Daoy (cell line): ENCODE results near the gene MACO1. TPM values are rescaled to one million over a fixed set of nuclear protein-coding genes. Genes with fewer than 3 reads are reported as not detected.
"Not testable (repeated sequence)": the region's sequence is repeated elsewhere in the genome, so short reads cannot be mapped to it uniquely, and the experiment has no call there.

Experiments
- DNase-seq: peaks from one replicate; pipeline ENCODE4 v3.0.0-alpha.2; 2015; ENCODE audit warnings: low read depth
- total RNA-seq: library from RNA; depleted of rRNA; stranded (reverse); fragments of >200 nt; shearing (Covaris generic); gene quantifications from 2 replicates; pipeline ENCODE4 v1.2.3, GENCODE V29; 2014; rRNA removed

MACO1 gene, protein sequence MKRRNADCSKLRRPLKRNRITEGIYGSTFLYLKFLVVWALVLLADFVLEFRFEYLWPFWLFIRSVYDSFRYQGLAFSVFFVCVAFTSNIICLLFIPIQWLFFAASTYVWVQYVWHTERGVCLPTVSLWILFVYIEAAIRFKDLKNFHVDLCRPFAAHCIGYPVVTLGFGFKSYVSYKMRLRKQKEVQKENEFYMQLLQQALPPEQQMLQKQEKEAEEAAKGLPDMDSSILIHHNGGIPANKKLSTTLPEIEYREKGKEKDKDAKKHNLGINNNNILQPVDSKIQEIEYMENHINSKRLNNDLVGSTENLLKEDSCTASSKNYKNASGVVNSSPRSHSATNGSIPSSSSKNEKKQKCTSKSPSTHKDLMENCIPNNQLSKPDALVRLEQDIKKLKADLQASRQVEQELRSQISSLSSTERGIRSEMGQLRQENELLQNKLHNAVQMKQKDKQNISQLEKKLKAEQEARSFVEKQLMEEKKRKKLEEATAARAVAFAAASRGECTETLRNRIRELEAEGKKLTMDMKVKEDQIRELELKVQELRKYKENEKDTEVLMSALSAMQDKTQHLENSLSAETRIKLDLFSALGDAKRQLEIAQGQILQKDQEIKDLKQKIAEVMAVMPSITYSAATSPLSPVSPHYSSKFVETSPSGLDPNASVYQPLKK
- 12.7 and 15.9 TPM in 2 replicates for total RNA-seq

GRCh38 chr1:25430073-25430966 is at the start of gene MACO1:
Gene MACO1 (plus strand): TSS chr1:25430897. CDS start chr1:25431099, 202 bp downstream.
- peak; percentile 93 for DNase-seq

DNA sequence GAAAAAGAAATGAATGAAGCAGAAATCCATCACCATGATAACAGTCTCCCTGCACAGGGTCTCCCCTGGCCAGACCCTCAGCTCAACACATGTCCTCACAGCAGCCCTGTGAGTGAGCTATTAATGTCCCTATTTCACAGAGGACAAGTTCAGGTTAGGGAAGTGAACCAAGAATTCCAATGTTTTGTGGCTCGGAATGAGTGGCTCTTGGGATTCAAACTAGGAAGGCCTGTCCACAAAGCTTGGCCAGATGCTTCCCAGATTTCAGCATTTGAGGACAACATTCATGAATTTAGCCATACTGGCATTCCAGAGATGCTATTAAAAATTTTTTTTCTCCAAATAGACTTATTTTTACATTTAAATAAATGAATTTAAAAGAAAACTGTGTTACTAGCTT is 48.2 kb upstream of the MACO1 start:
- DNase-seq: not testable (repeated sequence)

- not testable (repeated sequence) for DNase-seq
Measured at GRCh38 chr1:25383090-25383489, 47.6 kb upstream of the MACO1 start.

- not testable (repeated sequence) for DNase-seq
Measured at GRCh38 chr1:25383875-25384274, 46.8 kb upstream of the MACO1 start.

GRCh38 chr1:25387096-25387495 is 43.6 kb upstream of the MACO1 start:
- DNase-seq: not testable (repeated sequence)

DNA sequence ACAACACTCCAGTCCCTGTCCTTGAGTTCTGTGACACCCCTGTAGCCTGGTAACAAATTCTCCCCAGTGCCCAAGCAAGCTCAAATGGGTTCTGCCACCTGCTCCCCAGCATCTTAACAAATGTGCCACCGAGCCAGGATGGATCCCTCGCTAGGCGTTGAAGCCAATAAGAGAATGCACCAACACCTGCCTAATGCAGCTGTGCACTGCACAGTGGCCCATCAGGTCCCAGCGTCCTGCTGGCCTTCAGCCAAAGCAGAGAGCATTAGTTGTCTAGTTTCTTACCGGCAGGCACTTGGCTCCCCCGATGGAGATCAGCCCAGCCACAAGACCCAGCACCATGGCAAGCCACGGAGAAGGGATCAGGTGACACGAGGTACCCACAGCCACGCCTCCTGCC is 42.0 kb upstream of the MACO1 start:
- DNase-seq: not testable (repeated sequence)

DNA sequence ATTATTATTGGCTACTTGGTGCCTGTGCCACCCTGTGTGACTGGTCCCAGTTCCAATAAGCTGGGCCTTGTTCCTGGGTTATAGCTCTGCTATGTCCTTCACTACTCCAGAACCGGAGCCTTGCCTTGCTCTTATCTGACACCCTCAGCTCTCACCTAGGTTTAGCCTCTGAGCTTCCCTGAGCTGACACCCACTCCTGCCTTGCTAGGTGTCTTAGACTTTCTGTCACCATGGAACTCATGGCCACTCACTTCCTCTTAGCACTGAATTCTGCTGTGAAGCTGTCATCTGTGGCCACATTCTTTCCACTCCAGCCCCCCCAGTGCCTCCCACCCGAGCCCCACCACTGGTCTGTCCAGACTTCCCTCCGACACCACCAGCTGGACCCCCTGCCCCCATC is 41.0 kb upstream of the MACO1 start:
- DNase-seq: not testable (repeated sequence)

DNA sequence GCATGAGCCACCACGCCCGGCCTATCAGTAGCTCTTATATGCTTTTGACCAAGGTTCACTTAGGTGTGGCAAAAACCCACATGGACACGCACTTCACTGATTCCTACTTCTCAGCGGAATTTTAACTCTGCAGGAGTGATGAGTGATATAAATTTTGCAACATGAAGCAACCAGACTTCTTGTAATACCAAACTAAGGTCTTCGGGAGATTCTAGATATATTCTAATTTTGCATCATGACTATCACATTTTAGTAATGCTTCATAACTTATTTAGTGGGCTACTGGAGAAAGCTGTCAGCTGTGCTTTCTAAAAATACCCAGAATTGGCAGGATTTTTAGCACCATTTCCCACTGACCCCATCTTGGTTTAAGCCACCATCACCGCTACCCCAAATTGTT is 37.9 kb upstream of the MACO1 start:
- no peak for DNase-seq

DNA sequence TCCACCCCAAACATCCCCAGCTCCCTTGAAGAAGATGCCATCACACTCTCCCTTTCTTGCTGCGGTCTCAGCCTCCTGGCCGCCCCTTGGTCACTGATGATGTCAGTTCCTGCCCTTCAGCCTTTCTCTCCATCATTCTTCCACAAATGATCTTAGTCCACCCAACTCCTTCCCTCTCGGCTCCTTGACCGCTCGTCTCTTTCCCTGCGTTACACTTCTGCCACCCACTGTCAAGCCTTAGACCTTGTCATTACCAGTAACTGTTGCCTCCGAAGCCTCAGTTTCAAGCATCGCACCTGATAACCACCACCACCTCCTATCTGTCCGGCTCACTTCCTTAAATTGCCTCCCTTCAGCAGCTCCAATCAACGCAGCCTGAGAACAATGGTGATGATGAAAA is 33.1 kb upstream of the MACO1 start:
- not testable (repeated sequence) for DNase-seq

DNA sequence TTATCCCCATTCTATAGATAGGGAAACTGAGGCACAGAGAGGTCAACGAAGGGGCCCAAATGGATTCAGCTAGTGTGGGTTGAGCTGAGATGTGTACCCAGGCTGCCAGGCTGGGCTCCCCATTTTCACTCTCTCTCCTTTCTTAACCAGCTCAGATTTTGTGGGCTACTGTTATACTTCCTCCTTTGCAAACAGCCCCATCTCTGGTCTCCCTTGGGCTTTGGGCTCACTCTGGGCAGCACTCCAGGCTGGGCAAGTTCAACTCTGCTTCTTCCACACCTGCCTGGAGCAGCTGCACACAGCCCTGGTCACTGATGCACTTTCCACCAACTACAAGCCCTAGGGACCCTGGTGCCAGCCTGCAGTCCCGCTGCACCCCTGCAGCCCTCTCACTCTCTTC is 32.6 kb upstream of the MACO1 start:
- DNase-seq: not testable (repeated sequence)

DNA sequence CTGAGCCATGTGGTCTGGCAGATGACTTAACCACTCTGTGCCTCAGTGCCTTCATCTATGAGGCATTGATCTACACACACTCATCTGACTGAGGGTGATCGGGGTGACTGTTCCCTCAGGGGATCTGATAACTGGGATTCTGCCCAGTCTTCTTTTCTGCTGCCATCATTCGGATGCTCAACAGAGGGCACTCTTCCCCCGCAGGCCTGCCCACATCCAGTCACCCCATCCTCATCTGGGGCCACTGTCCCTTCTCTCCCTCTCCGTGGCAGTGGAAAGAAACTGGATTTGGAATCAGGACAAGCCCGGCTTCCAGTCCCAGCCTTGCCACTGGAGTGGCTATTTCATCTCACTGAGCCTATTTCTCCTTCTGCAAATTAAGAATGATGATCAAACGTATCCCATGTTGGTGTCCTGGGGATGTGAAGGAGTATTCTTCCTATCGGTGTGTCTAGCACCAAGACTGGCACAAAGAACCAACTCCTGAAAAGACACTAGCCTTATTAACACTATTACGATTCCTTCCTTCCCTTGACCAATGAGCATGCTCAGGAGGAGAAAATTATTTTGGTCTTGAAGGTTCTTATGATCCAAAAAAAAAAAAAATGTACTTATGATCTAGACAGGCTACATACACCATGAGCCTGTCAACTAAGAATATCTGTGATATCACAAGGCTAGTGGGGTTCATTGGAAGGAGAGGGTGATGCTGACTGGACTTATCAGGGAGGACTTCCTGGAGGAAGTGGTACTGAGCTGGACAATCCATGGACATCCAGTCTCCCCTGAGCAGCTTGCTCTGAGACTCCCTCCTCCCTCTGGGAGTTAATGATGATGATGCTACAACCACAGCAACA is 27.5 kb upstream of the MACO1 start:
- not testable (repeated sequence) for DNase-seq

GRCh38 chr1:25405731-25406305 is 24.9 kb upstream of the MACO1 start:
- not testable (repeated sequence) for DNase-seq

DNA sequence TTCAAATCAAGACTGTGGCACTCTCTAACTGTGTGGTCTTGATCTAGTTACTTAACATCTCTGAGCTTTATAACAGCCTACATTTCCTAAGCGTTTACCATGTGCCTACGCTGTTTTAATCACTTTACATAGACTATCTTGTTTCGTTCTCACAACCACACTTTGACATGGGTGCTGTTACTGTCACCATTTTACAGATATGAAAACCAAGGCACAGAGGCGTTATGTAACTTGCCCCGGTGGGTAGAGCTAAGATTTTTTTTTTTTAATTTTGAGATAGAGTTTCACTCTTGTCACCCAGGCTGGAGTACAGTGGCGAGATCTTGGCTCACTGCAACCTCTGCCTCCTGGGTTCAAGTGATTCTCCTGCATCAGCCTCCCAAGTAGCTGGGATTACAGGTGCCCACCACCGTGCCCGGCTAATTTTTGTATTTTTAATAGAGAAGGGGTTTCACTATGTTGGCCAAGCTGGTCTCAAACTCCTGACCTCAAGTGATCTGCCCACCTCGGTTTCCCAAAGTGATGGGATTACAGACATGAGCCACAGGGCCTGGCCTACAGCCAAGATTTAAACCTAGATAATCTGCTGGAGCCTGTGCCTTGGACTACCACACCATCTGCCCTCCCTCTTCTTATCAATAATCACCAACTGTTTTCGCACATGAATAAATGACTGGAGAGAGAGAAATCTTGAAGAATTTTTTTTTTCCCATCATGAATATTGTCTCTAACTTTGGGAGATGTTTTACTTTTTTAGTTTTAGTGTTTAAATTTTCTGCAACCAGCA is 20.9 kb upstream of the MACO1 start:
- not testable (repeated sequence) for DNase-seq

DNA sequence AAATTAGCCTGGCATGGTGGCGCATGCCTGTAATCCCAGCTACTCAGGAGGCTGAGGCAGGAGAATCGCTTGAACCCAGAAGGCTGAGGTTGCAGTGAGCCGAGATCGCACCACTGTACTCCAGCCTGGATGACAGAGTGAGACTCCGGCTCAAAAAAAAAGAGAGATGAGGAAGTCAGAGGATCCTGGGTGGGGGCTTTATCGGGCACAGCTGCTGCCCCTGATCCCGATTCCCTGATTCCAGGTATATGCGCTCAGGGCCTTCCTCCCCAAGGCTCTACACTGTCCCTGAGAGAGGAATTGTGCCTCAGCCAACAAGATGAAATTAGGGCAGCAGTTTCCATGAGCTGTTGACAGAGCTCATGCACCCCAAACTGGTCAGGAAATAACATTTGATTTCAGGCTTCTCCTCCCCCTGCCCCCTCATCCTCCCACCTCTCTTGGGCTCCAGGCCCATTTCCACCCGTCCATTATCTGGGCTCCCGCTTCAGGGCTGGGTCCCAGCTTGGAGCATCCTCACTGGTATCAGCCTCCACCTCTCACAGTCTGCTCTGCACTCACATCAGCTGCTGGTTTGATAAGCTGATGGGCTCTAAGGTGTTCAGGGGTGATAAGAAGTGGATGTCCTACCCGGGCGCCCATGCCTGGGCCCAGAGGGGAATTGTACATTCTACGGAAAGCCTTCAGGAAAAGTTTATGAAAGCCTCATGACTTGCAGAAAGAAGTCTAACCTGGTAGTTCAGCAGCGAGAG is 17.6 kb upstream of the MACO1 start:
- not testable (repeated sequence) for DNase-seq

GRCh38 chr1:25414157-25414556 is 16.5 kb upstream of the MACO1 start:
- not testable (repeated sequence) for DNase-seq

DNA sequence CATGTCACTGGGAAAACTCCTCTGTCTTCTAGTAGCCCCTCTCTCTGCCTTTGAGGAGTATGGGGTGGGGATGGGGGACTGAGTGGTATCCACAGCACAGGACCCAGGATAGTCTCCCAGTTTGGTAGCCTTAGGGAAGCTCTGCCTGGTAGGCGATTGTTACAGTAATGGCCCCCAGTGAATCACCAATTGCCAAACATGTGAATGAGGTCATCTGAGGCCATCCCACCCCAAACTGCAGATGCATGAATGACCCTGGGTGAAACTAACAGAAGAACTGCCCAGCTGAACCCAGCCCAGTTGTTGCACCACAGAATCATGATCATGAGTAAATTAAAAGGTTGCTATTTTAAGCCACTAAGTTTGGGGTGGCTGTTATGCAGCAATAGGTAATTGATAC is 16.1 kb upstream of the MACO1 start:
- not testable (repeated sequence) for DNase-seq

GRCh38 chr1:25417280-25417679 is 13.4 kb upstream of the MACO1 start:
- DNase-seq: not testable (repeated sequence)

- not testable (repeated sequence) for DNase-seq
Measured at GRCh38 chr1:25419339-25419738, 11.4 kb upstream of the MACO1 start.

DNA sequence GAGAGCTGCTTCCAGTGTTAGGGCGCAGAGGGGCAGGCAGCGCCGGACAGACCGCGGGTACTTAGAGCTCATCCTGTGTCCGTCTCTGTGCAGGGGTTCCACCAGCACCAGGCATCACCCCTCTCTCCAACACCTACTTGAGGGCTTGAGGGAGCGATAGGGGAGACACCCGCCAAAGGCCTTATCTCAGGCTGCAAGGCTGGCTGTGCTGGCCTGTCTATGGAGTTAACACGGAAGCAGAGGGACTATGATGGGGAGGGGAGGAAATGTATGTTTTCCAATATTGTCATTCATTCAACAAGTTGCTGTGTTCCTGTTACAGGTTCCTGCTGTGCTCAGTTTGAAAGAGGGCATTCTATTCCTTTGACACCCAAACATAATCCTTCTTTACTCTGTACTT is 10.0 kb upstream of the MACO1 start, which contains the start of gene RHCE:
RHCE (minus strand) TSS at position 111 of the 400 bp plus-strand sequence; CDS start at position 72, 39 bp downstream.
- not testable (repeated sequence) for DNase-seq
